OCI-LY7 (cell line): Measurements from ENCODE around the gene DENND4A. TPM values are rescaled to one million over a fixed set of nuclear protein-coding genes. Genes with fewer than 3 reads are reported as not detected.

ENCODE experiments used
- BruUV-seq: library from RNA; stranded (reverse); fragments of 400-500 nt; replicated peaks from 2 replicates; lab custom pipeline; 2021; lab: Mats Ljungman, UMichigan
- CTCF ChIA-PET: fragments of 300-600 bp; sonication (Branson Sonifier 250); formaldehyde crosslinking; loops from one replicate; lab custom pipeline; 2022; ENCODE audit warnings: antibody characterized with exemption; ENCODE audit not compliant: unreplicated experiment; lab: Charles Lee
- POLR2A ChIA-PET: fragments of 300-600 bp; sonication (Branson Sonifier 250); formaldehyde crosslinking; loops from one replicate; lab custom pipeline; 2022; ENCODE audit warnings: antibody characterized with exemption; lab: Charles Lee
- DNase-seq: peaks from one replicate; pipeline ENCODE4 v3.0.0-alpha.2; 2015; ENCODE audit warnings: low spot score
- H2AFZ ChIP-seq: fragments of 200-600 bp; sonication (generic), shearing (Covaris generic); 2 replicates; pipeline ENCODE4 v1.6.1; 2014; ENCODE audit warnings: mild to moderate bottlenecking, antibody characterized with exemption, low read length, moderate library complexity
- H3K27ac ChIP-seq: fragments of 200-600 bp; sonication (generic); 2 replicates; pipeline ENCODE4 v1.5.1; 2014; ENCODE audit warnings: mixed run types, low read depth, mild to moderate bottlenecking, moderate library complexity, low read length, inconsistent platforms; ENCODE audit not compliant: poor library complexity, severe bottlenecking
- H3K36me3 ChIP-seq: fragments of 200-600 bp; sonication (generic); 2 replicates; pipeline ENCODE4 v1.6.1; 2014; ENCODE audit warnings: mild to moderate bottlenecking, antibody characterized with exemption, low read length, moderate library complexity, mixed read lengths; ENCODE audit not compliant: insufficient read depth
- H3K4me1 ChIP-seq: fragments of 200-600 bp; sonication (generic); 2 replicates; pipeline ENCODE4 v1.5.1; 2014; ENCODE audit warnings: mild to moderate bottlenecking, low read length; ENCODE audit not compliant: insufficient read depth, poor library complexity, severe bottlenecking
- H3K4me2 ChIP-seq: fragments of 200-600 bp; sonication (generic); 2 replicates; pipeline ENCODE4 v1.6.1; 2014; ENCODE audit warnings: mild to moderate bottlenecking, low read length
- H3K4me3 ChIP-seq: fragments of 200-600 bp; sonication (generic); 2 replicates; pipeline ENCODE4 v1.5.1; 2014; ENCODE audit warnings: mild to moderate bottlenecking, low read depth, low read length; ENCODE audit not compliant: poor library complexity, severe bottlenecking
- H3K79me2 ChIP-seq: fragments of 200-600 bp; sonication (generic); 2 replicates; pipeline ENCODE4 v1.6.1; 2016; ENCODE audit warnings: low read depth, mild to moderate bottlenecking, low read length, moderate library complexity, mixed read lengths; ENCODE audit not compliant: insufficient read depth
- H3K9me2 ChIP-seq: fragments of 200-600 bp; sonication (generic); 2 replicates; pipeline ENCODE4 v1.6.1; 2016; ENCODE audit warnings: mild to moderate bottlenecking, low read length, mixed read lengths; ENCODE audit not compliant: insufficient read depth
- H3K9me3 ChIP-seq: fragments of 200-600 bp; sonication (generic); 2 replicates; pipeline ENCODE4 v1.6.1; 2014; ENCODE audit warnings: mild to moderate bottlenecking, mixed run types, low read length, mixed read lengths
- H4K20me1 ChIP-seq: fragments of 200-600 bp; sonication (generic); 2 replicates; pipeline ENCODE4 v1.6.1; 2014; ENCODE audit warnings: mild to moderate bottlenecking, antibody characterized with exemption, low read length, moderate library complexity, mixed read lengths; ENCODE audit not compliant: insufficient read depth
- EZH2phosphoT487 ChIP-seq: fragments of 200-600 bp; sonication (generic); IDR thresholded peaks from 2 replicates; pipeline ENCODE4 v1.6.1; 2018; ENCODE audit warnings: low read depth, borderline replicate concordance, mild to moderate bottlenecking, mixed run types, antibody characterized with exemption, low read length, moderate library complexity, mixed read lengths
- intact Hi-C: fragments of 100-400 bp; cut with micrococcal nuclease; formaldehyde crosslinking; loops from one replicate; pipeline ENCODE4 v1.10.0; 2022; ENCODE audit not compliant: unreplicated experiment
- total RNA-seq, 2 experiments: library from RNA; depleted of rRNA in 1 of 2; stranded (reverse); fragments of >200 nt in 1 of 2; shearing (Covaris generic) in 1 of 2; gene quantifications; 2 replicates each; pipeline ENCODE4 v1.2.3, GENCODE V29; 2014 to 2022
- TF ChIP-seq, protein P1 (sequence below): fragments of 200-600 bp; sonication (generic); conservative IDR thresholded peaks from 2 replicates; pipeline ENCODE4 v1.5.1; 2014; ENCODE audit warnings: mild to moderate bottlenecking, antibody characterized with exemption, low read length, moderate library complexity, mixed read lengths

DENND4A gene
- total RNA-seq, 2 experiments from 2014 or later = 42.7 to 86.5 TPM

GRCh38 chr15:65631503-65631902 lies 160.6 kb downstream of the DENND4A start:
- Histone ChIP-seq H3K4me2 (no peak overlapping the region), H3K9me2 (no peaks in the 10 kb centered on the region), H3K4me3 (no peak overlapping the region), H2AFZ (no peak overlapping the region), H3K27ac (no peak overlapping the region), H3K9me3 (no peaks in the 10 kb centered on the region), H4K20me1 (no peaks in the 10 kb centered on the region), H3K4me1 (peaks cover 12% of the 10 kb centered on the region), H3K79me2 (no peaks in the 10 kb centered on the region), H3K36me3 (no peaks in the 10 kb centered on the region)
- intact Hi-C loops = no loop called here
- ChIA-PET CTCF (no interaction called here), POLR2A (interaction anchor here (0.6 to 0.9 kb wide), 2 partner anchors 11 to 143 kb away, joined by 3 to 4 read pairs; no protein-coding TSS in a partner anchor)
- TF ChIP-seq, protein P1, sequence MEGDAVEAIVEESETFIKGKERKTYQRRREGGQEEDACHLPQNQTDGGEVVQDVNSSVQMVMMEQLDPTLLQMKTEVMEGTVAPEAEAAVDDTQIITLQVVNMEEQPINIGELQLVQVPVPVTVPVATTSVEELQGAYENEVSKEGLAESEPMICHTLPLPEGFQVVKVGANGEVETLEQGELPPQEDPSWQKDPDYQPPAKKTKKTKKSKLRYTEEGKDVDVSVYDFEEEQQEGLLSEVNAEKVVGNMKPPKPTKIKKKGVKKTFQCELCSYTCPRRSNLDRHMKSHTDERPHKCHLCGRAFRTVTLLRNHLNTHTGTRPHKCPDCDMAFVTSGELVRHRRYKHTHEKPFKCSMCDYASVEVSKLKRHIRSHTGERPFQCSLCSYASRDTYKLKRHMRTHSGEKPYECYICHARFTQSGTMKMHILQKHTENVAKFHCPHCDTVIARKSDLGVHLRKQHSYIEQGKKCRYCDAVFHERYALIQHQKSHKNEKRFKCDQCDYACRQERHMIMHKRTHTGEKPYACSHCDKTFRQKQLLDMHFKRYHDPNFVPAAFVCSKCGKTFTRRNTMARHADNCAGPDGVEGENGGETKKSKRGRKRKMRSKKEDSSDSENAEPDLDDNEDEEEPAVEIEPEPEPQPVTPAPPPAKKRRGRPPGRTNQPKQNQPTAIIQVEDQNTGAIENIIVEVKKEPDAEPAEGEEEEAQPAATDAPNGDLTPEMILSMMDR = no peak
- no peak for TF ChIP-seq EZH2phosphoT487
- no TSS peak for BruUV-seq
- no peak for DNase-seq

DNA sequence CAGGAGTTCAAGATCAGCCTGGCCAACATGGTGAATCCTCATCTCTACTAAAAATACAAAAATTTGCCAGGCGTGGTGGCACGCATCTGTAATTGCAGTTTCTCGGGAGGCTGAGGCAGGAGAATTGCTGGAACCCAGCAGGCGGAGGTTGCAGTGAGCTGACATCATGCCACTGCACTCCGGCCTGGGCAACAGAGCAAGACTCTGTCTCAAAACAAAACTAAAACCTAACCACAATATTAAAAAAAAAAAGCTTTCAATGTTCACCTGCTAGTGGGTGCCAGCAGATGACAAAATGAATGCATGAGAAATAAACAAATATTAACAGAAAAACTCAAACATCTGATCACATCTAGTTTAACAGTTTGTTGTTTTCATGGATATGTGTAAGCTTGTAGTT lies 161.3 kb downstream of the DENND4A start:
- H3K9me2 ChIP-seq = no peaks in the 10 kb centered on the region
- peaks cover 12% of the 10 kb centered on the region for H3K4me1 ChIP-seq
- BruUV-seq = no TSS peak
- H3K9me3 ChIP-seq = no peaks in the 10 kb centered on the region
- intact Hi-C loops = no loop called here
- TF ChIP-seq, protein P1 = no peak
- TF ChIP-seq EZH2phosphoT487 = no peak
- no peaks in the 10 kb centered on the region for H4K20me1 ChIP-seq
- ChIA-PET CTCF (no interaction called here), POLR2A (interaction anchor here (0.9 kb wide), 1 partner anchor 10 kb away, joined by 3 read pairs; no protein-coding TSS in a partner anchor)
- no peak overlapping the region for H3K4me3 ChIP-seq
- no peak overlapping the region for H3K27ac ChIP-seq
- no peaks in the 10 kb centered on the region for H3K36me3 ChIP-seq
- DNase-seq = no peak
- H2AFZ ChIP-seq = no peak overlapping the region
- H3K4me2 ChIP-seq = no peak overlapping the region
- H3K79me2 ChIP-seq = no peaks in the 10 kb centered on the region

- no peaks in the 10 kb centered on the region for H4K20me1 ChIP-seq
- ChIA-PET POLR2A (no interaction called here), CTCF (no interaction called here)
- H3K79me2 ChIP-seq = no peaks in the 10 kb centered on the region
- H3K4me1 ChIP-seq = peaks cover 12% of the 10 kb centered on the region
- H3K4me2 ChIP-seq = no peak overlapping the region
- DNase-seq = no peak
- H3K9me3 ChIP-seq = no peaks in the 10 kb centered on the region
- no peak overlapping the region for H2AFZ ChIP-seq
- H3K36me3 ChIP-seq = no peaks in the 10 kb centered on the region
- H3K4me3 ChIP-seq = no peak overlapping the region
- no peaks in the 10 kb centered on the region for H3K9me2 ChIP-seq
- TF ChIP-seq EZH2phosphoT487 = no peak
- TF ChIP-seq, protein P1 = no peak
- intact Hi-C loops = no loop called here
- no TSS peak for BruUV-seq
- no peak overlapping the region for H3K27ac ChIP-seq
These were observed 162.5 kb downstream of the DENND4A start for GRCh38 chr15:65629548-65629947.
